Measurements from ENCODE around the gene LRIG1.

- TF ChIP-seq, protein P1, sequence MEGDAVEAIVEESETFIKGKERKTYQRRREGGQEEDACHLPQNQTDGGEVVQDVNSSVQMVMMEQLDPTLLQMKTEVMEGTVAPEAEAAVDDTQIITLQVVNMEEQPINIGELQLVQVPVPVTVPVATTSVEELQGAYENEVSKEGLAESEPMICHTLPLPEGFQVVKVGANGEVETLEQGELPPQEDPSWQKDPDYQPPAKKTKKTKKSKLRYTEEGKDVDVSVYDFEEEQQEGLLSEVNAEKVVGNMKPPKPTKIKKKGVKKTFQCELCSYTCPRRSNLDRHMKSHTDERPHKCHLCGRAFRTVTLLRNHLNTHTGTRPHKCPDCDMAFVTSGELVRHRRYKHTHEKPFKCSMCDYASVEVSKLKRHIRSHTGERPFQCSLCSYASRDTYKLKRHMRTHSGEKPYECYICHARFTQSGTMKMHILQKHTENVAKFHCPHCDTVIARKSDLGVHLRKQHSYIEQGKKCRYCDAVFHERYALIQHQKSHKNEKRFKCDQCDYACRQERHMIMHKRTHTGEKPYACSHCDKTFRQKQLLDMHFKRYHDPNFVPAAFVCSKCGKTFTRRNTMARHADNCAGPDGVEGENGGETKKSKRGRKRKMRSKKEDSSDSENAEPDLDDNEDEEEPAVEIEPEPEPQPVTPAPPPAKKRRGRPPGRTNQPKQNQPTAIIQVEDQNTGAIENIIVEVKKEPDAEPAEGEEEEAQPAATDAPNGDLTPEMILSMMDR (IDR thresholded peaks at IDR 0.05) = no peak
- no peak for TF ChIP-seq EP300 (IDR thresholded peaks at IDR 0.05)
Measured at GRCh38 chr3:66383023-66383422, 117.8 kb downstream of the LRIG1 start.

All from sigmoid colon (tissue), 4 donors.